ENCODE results near the gene TOR1A. TPM values are rescaled to one million over a fixed set of nuclear protein-coding genes. Genes with fewer than 3 reads are reported as not detected.
"Not testable (repeated sequence)": the region's sequence is repeated elsewhere in the genome, so short reads cannot be mapped to it uniquely, and the experiment has no call there.

Gene TOR1A
- total RNA-seq, 1 experiment from 2014 or later: 104 TPM

GRCh38 chr9:129783516-129784361, 40.2 kb downstream of the TOR1A start:
- DNase-seq (ENCODE audit: low read depth): peak; percentile 69

- no peak for DNase-seq (ENCODE audit: low read depth)
Measured at GRCh38 chr9:129781981-129782380, 42.0 kb downstream of the TOR1A start.

GRCh38 chr9:129781131-129781530, 42.8 kb downstream of the TOR1A start:
- no peak for DNase-seq (ENCODE audit: low read depth)

- DNase-seq (ENCODE audit: low read depth): no peak
Measured at GRCh38 chr9:129779560-129780190, 44.3 kb downstream of the TOR1A start.

- peak; percentile 45 for DNase-seq (ENCODE audit: low read depth)
Measured at GRCh38 chr9:129778469-129778868, 45.5 kb downstream of the TOR1A start.

- DNase-seq (ENCODE audit: low read depth): no peak
Measured at GRCh38 chr9:129777769-129778130, 46.2 kb downstream of the TOR1A start.

GRCh38 chr9:129776938-129777768, 46.8 kb downstream of the TOR1A start:
- peak; percentile 100 for DNase-seq (ENCODE audit: low read depth)

GRCh38 chr9:129776566-129776937, 47.4 kb downstream of the TOR1A start:
- no peak for DNase-seq (ENCODE audit: low read depth)

GRCh38 chr9:129776096-129776495, 47.8 kb downstream of the TOR1A start:
- not testable (repeated sequence) for DNase-seq (ENCODE audit: low read depth)

GRCh38 chr9:129775448-129775798, 48.5 kb downstream of the TOR1A start:
- DNase-seq (ENCODE audit: low read depth): peak; percentile 25

GRCh38 chr9:129774791-129775447, 49.0 kb downstream of the TOR1A start:
- no peak for DNase-seq (ENCODE audit: low read depth)

- peak; percentile 97 for DNase-seq (ENCODE audit: low read depth)
Measured at GRCh38 chr9:129773262-129774048, 50.5 kb downstream of the TOR1A start.

- DNase-seq (ENCODE audit: low read depth): no peak
Measured at GRCh38 chr9:129770741-129771140, 53.2 kb downstream of the TOR1A start.

GRCh38 chr9:129769669-129770068, 54.3 kb downstream of the TOR1A start:
- no peak for DNase-seq (ENCODE audit: low read depth)

- no peak for DNase-seq (ENCODE audit: low read depth)
Measured at GRCh38 chr9:129768486-129768885, 55.5 kb downstream of the TOR1A start.

- DNase-seq (ENCODE audit: low read depth): no peak
Measured at GRCh38 chr9:129765764-129766317, 58.1 kb downstream of the TOR1A start.

- peak; percentile 50 for DNase-seq (ENCODE audit: low read depth)
Measured at GRCh38 chr9:129762985-129763926, 60.7 kb downstream of the TOR1A start.

All from M059J (cell line).